ENCODE measurements around the gene COX7A2.
A peak's percentile ranks its signal among the peaks of the same experiment; 100 is the strongest.

The COX7A2 gene

GRCh38 chr6:75284632-75285282 is 41.2 kb upstream of the COX7A2 start, which contains the start of gene TMEM30A:
Gene TMEM30A, minus strand, starts transcription at chr6:75284792. Its CDS starts 154 bp downstream, at chr6:75284638.
- H3F3A ChIP-seq (ENCODE audit: insufficient read depth, low read length), result no peaks in the 10 kb centered on the region; the same call in 1 of the 2 replicates
- TF ChIP-seq, protein P1, sequence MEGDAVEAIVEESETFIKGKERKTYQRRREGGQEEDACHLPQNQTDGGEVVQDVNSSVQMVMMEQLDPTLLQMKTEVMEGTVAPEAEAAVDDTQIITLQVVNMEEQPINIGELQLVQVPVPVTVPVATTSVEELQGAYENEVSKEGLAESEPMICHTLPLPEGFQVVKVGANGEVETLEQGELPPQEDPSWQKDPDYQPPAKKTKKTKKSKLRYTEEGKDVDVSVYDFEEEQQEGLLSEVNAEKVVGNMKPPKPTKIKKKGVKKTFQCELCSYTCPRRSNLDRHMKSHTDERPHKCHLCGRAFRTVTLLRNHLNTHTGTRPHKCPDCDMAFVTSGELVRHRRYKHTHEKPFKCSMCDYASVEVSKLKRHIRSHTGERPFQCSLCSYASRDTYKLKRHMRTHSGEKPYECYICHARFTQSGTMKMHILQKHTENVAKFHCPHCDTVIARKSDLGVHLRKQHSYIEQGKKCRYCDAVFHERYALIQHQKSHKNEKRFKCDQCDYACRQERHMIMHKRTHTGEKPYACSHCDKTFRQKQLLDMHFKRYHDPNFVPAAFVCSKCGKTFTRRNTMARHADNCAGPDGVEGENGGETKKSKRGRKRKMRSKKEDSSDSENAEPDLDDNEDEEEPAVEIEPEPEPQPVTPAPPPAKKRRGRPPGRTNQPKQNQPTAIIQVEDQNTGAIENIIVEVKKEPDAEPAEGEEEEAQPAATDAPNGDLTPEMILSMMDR (IDR thresholded peaks at IDR 0.05; ENCODE audit: low read length), result no peak
- no peak for TF ChIP-seq EZH2 (IDR thresholded peaks at IDR 0.05; ENCODE audit: borderline replicate concordance, low read length)
- no peaks in the 10 kb centered on the region for H3K27me3 ChIP-seq (ENCODE audit: insufficient read depth, low read length)
- H3K4me2 ChIP-seq (ENCODE audit: low read length), result peak within 1 kb of the TSS; percentile 86
- H3K9ac ChIP-seq (ENCODE audit: low read length), result peak within 1 kb of the TSS; percentile 89
- peak within 1 kb of the TSS; percentile 95 for H3K4me3 ChIP-seq (ENCODE audit: low read depth, low read length, poor library complexity, severe bottlenecking)
- H3K9me3 ChIP-seq (ENCODE audit: low read length), result no peaks in the 10 kb centered on the region
- no peaks in the 10 kb centered on the region for H3K36me3 ChIP-seq (ENCODE audit: insufficient read depth, low read length)
- no peaks in the 10 kb centered on the region for H4K20me1 ChIP-seq (ENCODE audit: insufficient read depth, low read length)
- peaks cover 59% of the 10 kb centered on the region for H3K4me1 ChIP-seq (ENCODE audit: insufficient read depth, low read length, severe bottlenecking)
- peak within 1 kb of the TSS; percentile 76; the same call in 1 of the 2 replicates for H2AFZ ChIP-seq (ENCODE audit: low read length)
- H3K79me2 ChIP-seq (ENCODE audit: insufficient read depth, low read length), result peaks cover 54% of the 10 kb centered on the region
- H3K27ac ChIP-seq (ENCODE audit: low read depth, low read length, poor library complexity, severe bottlenecking), result peak within 1 kb of the TSS; percentile 87
- H3K9me2 ChIP-seq (ENCODE audit: low read depth, low read length), result no peaks in the 10 kb centered on the region

GRCh38 chr6:75283907-75284631 is 40.5 kb upstream of the COX7A2 start:
- Histone ChIP-seq H4K20me1 (ENCODE audit: insufficient read depth, low read length) (no peaks in the 10 kb centered on the region), H2AFZ (ENCODE audit: low read length) (no peak overlapping the region), H3F3A (ENCODE audit: insufficient read depth, low read length) (no peaks in the 10 kb centered on the region; the same call in 1 of the 2 replicates)

DNA sequence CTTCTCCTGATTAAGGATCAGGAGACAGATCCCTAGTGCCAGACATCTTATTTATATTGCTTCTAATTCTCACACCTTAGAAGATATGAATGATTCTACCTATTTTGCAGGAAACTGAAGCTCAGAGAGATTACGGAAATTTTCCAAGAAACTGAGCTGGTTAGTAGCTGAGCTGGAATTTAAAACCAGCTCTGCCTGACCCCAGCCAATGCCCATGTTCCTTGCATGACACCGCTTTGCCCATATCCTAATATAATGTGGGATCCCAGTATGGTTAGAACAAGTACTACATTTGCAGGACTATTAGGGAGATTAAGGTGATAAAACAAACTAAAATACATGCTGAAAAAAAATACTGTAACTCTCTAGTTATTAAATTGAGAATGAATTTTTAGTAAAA is 39.1 kb upstream of the COX7A2 start:
- Histone ChIP-seq H3K36me3 (ENCODE audit: insufficient read depth, low read length) (no peaks in the 10 kb centered on the region), H2AFZ (ENCODE audit: low read length) (no peak overlapping the region), H3F3A (ENCODE audit: insufficient read depth, low read length) (no peaks in the 10 kb centered on the region), H3K4me3 (ENCODE audit: low read depth, low read length, poor library complexity, severe bottlenecking) (peak overlapping the region; percentile 95), H3K9me2 (ENCODE audit: low read depth, low read length) (no peaks in the 10 kb centered on the region), H3K4me1 (ENCODE audit: insufficient read depth, low read length, severe bottlenecking) (peaks cover 65% of the 10 kb centered on the region), H3K27ac (ENCODE audit: low read depth, low read length, poor library complexity, severe bottlenecking) (no peak overlapping the region), H4K20me1 (ENCODE audit: insufficient read depth, low read length) (no peaks in the 10 kb centered on the region), H3K9ac (ENCODE audit: low read length) (peak overlapping the region; percentile 89), H3K79me2 (ENCODE audit: insufficient read depth, low read length) (peaks cover 74% of the 10 kb centered on the region), H3K4me2 (ENCODE audit: low read length) (peak overlapping the region; percentile 86), H3K9me3 (ENCODE audit: low read length) (no peaks in the 10 kb centered on the region), H3K27me3 (ENCODE audit: insufficient read depth, low read length) (no peaks in the 10 kb centered on the region)
- TF ChIP-seq, protein P1 (IDR thresholded peaks at IDR 0.05; ENCODE audit: low read length), result no peak
- TF ChIP-seq EZH2 (IDR thresholded peaks at IDR 0.05; ENCODE audit: borderline replicate concordance, low read length), result no peak

More at GRCh38 chr6:75283907-75284631, 40.5 kb upstream of the COX7A2 start:
- Histone ChIP-seq H3K9me2 (ENCODE audit: low read depth, low read length) (no peaks in the 10 kb centered on the region), H3K9ac (ENCODE audit: low read length) (peak overlapping the region; percentile 89), H3K36me3 (ENCODE audit: insufficient read depth, low read length) (no peaks in the 10 kb centered on the region), H3K27me3 (ENCODE audit: insufficient read depth, low read length) (no peaks in the 10 kb centered on the region), H3K4me1 (ENCODE audit: insufficient read depth, low read length, severe bottlenecking) (peaks cover 59% of the 10 kb centered on the region), H3K27ac (ENCODE audit: low read depth, low read length, poor library complexity, severe bottlenecking) (peak overlapping the region; percentile 87), H3K79me2 (ENCODE audit: insufficient read depth, low read length) (peaks cover 61% of the 10 kb centered on the region), H3K9me3 (ENCODE audit: low read length) (no peaks in the 10 kb centered on the region), H3K4me3 (ENCODE audit: low read depth, low read length, poor library complexity, severe bottlenecking) (peak overlapping the region; percentile 95), H3K4me2 (ENCODE audit: low read length) (peak overlapping the region; percentile 86)
- no peak for TF ChIP-seq EZH2 (IDR thresholded peaks at IDR 0.05; ENCODE audit: borderline replicate concordance, low read length)
- TF ChIP-seq, protein P1 (IDR thresholded peaks at IDR 0.05; ENCODE audit: low read length), result no peak
